Osteoblast (primary cell): Measurements from ENCODE around the gene ST6GALNAC5. TPM values are rescaled to one million over a fixed set of nuclear protein-coding genes. Genes with fewer than 3 reads are reported as not detected.

ENCODE experiments used
- DNase-seq: peaks from one replicate; pipeline ENCODE4 v3.0.0; 2011; ENCODE audit warnings: low spot score, mixed read lengths; ENCODE audit not compliant: insufficient read length; ENCODE audit errors: missing footprints
- H2AFZ ChIP-seq: 2 replicates; pipeline ENCODE4 v1.6.0; 2011; ENCODE audit warnings: mild to moderate bottlenecking, low read length
- H3K27ac ChIP-seq: 2 replicates; pipeline ENCODE4 v1.5.1; 2011; ENCODE audit warnings: mild to moderate bottlenecking, low read depth, low read length, moderate library complexity
- H3K27me3 ChIP-seq: 2 replicates; pipeline ENCODE4 v1.6.0; 2012; ENCODE audit warnings: mild to moderate bottlenecking, control low read depth, inconsistent platforms, low read length, moderate library complexity; ENCODE audit not compliant: insufficient read depth
- H3K36me3 ChIP-seq: 2 replicates; pipeline ENCODE4 v1.5.1; 2011; ENCODE audit warnings: mild to moderate bottlenecking, low read length, control low read depth, moderate library complexity; ENCODE audit not compliant: insufficient read depth
- H3K4me1 ChIP-seq: 2 replicates; pipeline ENCODE4 v1.5.1; 2011; ENCODE audit warnings: mild to moderate bottlenecking, low read length, control low read depth, moderate library complexity; ENCODE audit not compliant: insufficient read depth
- H3K4me2 ChIP-seq: 2 replicates; pipeline ENCODE4 v1.6.0; 2011; ENCODE audit warnings: mild to moderate bottlenecking, low read length; ENCODE audit not compliant: insufficient read depth
- H3K4me3 ChIP-seq: fragments of 200-600 bp; sonication (generic); 3 replicates; pipeline ENCODE4 v1.5.1; 2012; ENCODE audit warnings: mild to moderate bottlenecking, low read length, inconsistent platforms; ENCODE audit not compliant: insufficient read depth
- H3K79me2 ChIP-seq: 2 replicates; pipeline ENCODE4 v1.6.0; 2012; ENCODE audit warnings: mild to moderate bottlenecking, low read length, control low read depth, inconsistent platforms; ENCODE audit not compliant: insufficient read depth
- H3K9me3 ChIP-seq: 2 replicates; pipeline ENCODE4 v1.5.1; 2011; ENCODE audit warnings: low read depth, low read length, control low read depth
- H4K20me1 ChIP-seq: 2 replicates; pipeline ENCODE4 v1.6.0; 2012; ENCODE audit warnings: mild to moderate bottlenecking, low read length, control low read depth; ENCODE audit not compliant: insufficient read depth
- total RNA-seq: library from RNA; depleted of rRNA; stranded (reverse); fragments of >200 nt; gene quantifications from 2 replicates; pipeline ENCODE4 v1.2.3, GENCODE V29; 2012
- TF ChIP-seq, protein P1 (sequence below): IDR thresholded peaks from 2 replicates; pipeline ENCODE4 v1.5.1; 2011; ENCODE audit warnings: mild to moderate bottlenecking, low read depth, low read length, moderate library complexity; ENCODE audit errors: extremely low read depth

Gene ST6GALNAC5
- total RNA-seq, 1 donor = 1.1 TPM

DNA sequence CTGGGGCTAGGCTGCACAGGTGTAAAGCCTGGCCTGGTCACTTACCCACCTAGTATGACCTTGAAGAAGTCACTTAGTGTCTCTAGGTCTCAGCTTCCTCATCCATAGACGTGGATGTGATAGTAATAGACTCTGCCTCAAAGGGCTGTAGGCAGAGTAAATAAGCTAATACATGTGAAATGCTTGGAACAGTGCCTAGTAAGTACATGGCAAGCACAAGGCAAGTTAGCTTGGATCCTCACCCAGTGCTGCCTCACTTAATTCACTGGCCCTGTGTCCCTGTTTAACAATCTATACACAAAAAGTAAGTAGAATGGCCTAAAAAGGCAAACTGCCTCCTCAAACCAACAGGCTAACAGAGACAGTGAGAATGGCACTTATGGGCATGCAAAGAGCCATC is 184.1 kb downstream of the ST6GALNAC5 start:
- Histone ChIP-seq H3K36me3 (no peaks in the 10 kb centered on the region), H3K79me2 (no peaks in the 10 kb centered on the region), H3K4me3 (no peak overlapping the region), H2AFZ (no peak overlapping the region), H3K4me1 (no peaks in the 10 kb centered on the region), H3K9me3 (no peaks in the 10 kb centered on the region), H3K27ac (no peak overlapping the region), H4K20me1 (no peaks in the 10 kb centered on the region), H3K27me3 (no peaks in the 10 kb centered on the region), H3K4me2 (no peak overlapping the region)
- DNase-seq = no peak
- TF ChIP-seq, protein P1, sequence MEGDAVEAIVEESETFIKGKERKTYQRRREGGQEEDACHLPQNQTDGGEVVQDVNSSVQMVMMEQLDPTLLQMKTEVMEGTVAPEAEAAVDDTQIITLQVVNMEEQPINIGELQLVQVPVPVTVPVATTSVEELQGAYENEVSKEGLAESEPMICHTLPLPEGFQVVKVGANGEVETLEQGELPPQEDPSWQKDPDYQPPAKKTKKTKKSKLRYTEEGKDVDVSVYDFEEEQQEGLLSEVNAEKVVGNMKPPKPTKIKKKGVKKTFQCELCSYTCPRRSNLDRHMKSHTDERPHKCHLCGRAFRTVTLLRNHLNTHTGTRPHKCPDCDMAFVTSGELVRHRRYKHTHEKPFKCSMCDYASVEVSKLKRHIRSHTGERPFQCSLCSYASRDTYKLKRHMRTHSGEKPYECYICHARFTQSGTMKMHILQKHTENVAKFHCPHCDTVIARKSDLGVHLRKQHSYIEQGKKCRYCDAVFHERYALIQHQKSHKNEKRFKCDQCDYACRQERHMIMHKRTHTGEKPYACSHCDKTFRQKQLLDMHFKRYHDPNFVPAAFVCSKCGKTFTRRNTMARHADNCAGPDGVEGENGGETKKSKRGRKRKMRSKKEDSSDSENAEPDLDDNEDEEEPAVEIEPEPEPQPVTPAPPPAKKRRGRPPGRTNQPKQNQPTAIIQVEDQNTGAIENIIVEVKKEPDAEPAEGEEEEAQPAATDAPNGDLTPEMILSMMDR = no peak

DNA sequence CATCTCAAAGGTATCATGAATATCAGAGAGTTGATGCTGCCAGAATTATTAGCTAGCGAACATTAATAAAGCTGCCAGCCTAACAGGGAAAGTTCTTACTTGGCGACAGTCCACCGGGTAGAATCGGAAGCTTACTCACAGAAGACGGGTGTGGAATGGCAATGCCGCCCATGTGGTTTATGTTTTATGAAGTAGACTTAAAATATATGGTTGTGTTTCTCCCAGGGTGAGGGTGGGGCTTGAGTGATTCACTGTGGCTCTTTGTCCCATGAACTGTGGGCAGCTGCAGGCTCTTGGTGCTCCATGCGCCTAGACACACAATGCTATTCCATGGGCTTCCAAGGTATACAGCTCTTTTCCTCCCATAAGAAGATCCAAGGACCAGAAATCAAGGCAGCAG is 189.2 kb downstream of the ST6GALNAC5 start:
- Histone ChIP-seq H3K4me2 (no peak overlapping the region), H4K20me1 (no peaks in the 10 kb centered on the region), H3K27ac (no peak overlapping the region), H3K4me1 (no peaks in the 10 kb centered on the region), H3K9me3 (no peaks in the 10 kb centered on the region), H3K27me3 (no peaks in the 10 kb centered on the region), H2AFZ (no peak overlapping the region), H3K79me2 (no peaks in the 10 kb centered on the region), H3K4me3 (no peak overlapping the region), H3K36me3 (no peaks in the 10 kb centered on the region)
- no peak for DNase-seq
- TF ChIP-seq, protein P1 = no peak

DNA sequence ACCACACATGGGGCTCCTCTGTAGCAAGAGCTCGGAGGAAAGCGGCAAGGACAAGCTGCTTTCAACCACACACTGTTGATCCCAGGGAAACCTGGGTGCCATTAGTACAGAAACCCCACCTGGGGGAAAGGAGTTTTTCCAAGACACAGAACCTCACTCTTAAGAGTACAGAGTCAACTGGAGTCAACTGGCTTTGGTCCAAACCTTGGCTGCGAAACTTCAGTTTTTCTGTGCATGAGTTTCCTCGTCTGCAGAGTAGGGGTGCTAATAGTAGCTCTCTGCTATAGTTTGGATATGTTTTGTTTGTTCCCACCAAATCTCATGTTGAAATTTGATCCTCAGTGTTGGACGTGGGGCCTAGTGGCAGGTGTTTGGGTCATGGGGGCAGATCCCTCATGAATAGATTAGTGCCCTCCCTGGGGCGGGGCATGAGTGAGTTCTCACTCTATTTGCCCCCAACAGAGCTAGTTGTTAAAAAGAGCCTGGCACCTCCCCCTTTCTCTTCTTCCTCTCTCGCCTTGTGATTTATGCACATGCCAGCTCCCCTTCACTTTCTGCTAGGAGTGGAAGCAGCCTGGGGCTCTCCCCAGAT is 190.8 kb downstream of the ST6GALNAC5 start:
- no peaks in the 10 kb centered on the region for H3K9me3 ChIP-seq
- no peak overlapping the region for H3K27ac ChIP-seq
- TF ChIP-seq, protein P1 = no peak
- no peaks in the 10 kb centered on the region for H3K4me1 ChIP-seq
- DNase-seq = no peak
- H3K4me3 ChIP-seq = no peak overlapping the region
- H3K27me3 ChIP-seq = no peaks in the 10 kb centered on the region
- no peak overlapping the region for H3K4me2 ChIP-seq
- no peak overlapping the region for H2AFZ ChIP-seq
- H3K36me3 ChIP-seq = no peaks in the 10 kb centered on the region
- H3K79me2 ChIP-seq = no peaks in the 10 kb centered on the region
- no peaks in the 10 kb centered on the region for H4K20me1 ChIP-seq

DNA sequence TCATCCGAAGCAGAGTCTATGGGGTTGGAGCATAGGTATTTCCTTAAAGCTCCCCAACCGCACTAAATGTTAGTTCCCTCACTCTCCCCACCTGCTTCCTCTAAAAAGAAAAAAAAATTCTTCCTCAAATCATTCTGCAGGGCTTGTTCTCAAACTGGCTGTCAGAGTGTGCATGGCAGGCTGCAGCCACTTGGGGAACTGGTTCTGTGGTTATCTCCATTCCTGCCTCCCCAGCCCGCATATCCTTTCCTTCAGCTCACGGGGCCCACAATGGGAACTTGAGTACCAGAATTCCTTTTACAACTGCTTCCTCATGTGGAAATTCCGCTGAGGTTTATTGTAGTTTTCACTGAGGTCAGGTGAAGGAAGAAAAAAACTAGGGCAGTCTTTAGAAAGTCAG is 192.7 kb downstream of the ST6GALNAC5 start:
- no peak overlapping the region for H2AFZ ChIP-seq
- TF ChIP-seq, protein P1 = no peak
- H4K20me1 ChIP-seq = no peaks in the 10 kb centered on the region
- DNase-seq = no peak
- no peak overlapping the region for H3K4me2 ChIP-seq
- no peaks in the 10 kb centered on the region for H3K9me3 ChIP-seq
- no peaks in the 10 kb centered on the region for H3K27me3 ChIP-seq
- no peak overlapping the region for H3K4me3 ChIP-seq
- H3K36me3 ChIP-seq = no peaks in the 10 kb centered on the region
- no peaks in the 10 kb centered on the region for H3K79me2 ChIP-seq
- H3K27ac ChIP-seq = no peak overlapping the region
- H3K4me1 ChIP-seq = no peaks in the 10 kb centered on the region
